Stomach smooth muscle (tissue), 2 donors: ENCODE data around the gene IL21R.

Experiments used
- H3K27ac ChIP-seq: one replicate; pipeline ENCODE4 v1.7.0; 2013; ENCODE audit warnings: mild to moderate bottlenecking, low read length, inconsistent platforms
- H3K27me3 ChIP-seq, 2 donors: one replicate each; pipeline ENCODE4 v1.7.0; 2013; ENCODE audit warnings: low read length in 2 of 2; ENCODE audit not compliant: insufficient read depth in 2 of 2, control insufficient read depth in 1 of 2
- H3K36me3 ChIP-seq, 2 donors: one replicate each; pipeline ENCODE4 v1.7.0; 2013; ENCODE audit warnings: low read length in 2 of 2; ENCODE audit not compliant: control insufficient read depth in 2 of 2, insufficient read depth in 2 of 2
- H3K4me1 ChIP-seq: one replicate; pipeline ENCODE4 v1.7.0; 2013; ENCODE audit warnings: low read length; ENCODE audit not compliant: control insufficient read depth, insufficient read depth
- H3K4me3 ChIP-seq, 2 donors: one replicate each; pipeline ENCODE4 v1.7.0; 2013; ENCODE audit warnings: low read length in 2 of 2
- H3K9ac ChIP-seq, 2 donors: one replicate each; pipeline ENCODE4 v1.7.0; 2013; ENCODE audit warnings: low read length in 2 of 2, mild to moderate bottlenecking in 1 of 2
- H3K9me3 ChIP-seq, 2 donors: one replicate each; pipeline ENCODE4 v1.7.0; 2013; ENCODE audit warnings: low read length in 2 of 2; ENCODE audit not compliant: control insufficient read depth in 2 of 2
- donor health status: healthy.
- donor health status: Pancreatic carcinoma.

IL21R gene

GRCh38 chr16:27495191-27495590, 93.2 kb downstream of the IL21R start:
- Histone ChIP-seq H3K36me3 (peaks cover 50 to 78% of the 10 kb centered on the region in 2 donors), H3K9ac (no peak overlapping the region), H3K9me3 (no peaks in the 10 kb centered on the region), H3K27ac (no peak overlapping the region), H3K4me1 (peaks cover 3% of the 10 kb centered on the region), H3K27me3 (no peaks in the 10 kb centered on the region), H3K4me3 (no peak overlapping the region)

DNA sequence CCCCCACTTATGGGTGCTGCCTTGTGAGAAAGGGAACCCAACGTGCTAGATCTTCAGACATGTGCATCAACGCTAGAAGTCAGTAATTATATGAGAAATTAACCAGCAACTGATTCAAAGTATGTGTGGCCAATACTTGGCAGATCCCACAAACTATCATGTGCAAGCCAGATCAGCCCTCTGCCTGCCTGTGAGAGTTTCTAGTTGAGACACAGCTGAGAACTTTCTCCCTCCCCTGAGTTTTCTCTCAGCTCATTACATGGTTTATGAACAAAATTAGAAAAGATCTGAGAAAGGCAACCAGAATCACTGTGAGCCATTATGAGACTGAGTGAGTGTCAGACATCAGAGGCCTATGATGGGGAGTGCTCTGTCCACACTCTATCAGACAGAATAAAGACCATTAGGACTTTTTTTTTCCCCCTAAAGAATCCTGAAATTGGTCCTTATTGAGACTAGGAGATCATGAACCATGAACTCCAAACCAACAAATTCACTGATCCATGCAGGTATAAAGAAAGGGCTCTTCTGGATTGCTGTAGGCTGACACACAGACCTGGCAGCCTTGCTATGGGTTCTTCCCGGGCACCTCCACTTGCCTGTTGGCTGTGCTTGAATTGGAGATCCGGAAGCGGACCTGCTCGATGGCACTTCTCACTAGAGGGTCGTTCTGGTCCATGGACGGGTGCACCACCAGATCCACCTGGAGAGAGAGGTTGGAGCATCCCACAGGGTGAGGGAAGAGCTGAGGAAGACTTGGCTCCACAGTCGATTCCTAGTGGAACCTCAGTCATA, 96.3 kb downstream of the IL21R start:
- Histone ChIP-seq H3K36me3 (peaks cover 58 to 75% of the 10 kb centered on the region in 2 donors), H3K4me3 (no peak overlapping the region), H3K27ac (no peak overlapping the region)

GRCh38 chr16:27498916-27499658, 97.1 kb downstream of the IL21R start:
- Histone ChIP-seq H3K4me1 (peaks cover 3% of the 10 kb centered on the region), H3K27me3 (no peaks in the 10 kb centered on the region), H3K27ac (no peak overlapping the region), H3K4me3 (no peak overlapping the region), H3K9ac (no peak overlapping the region), H3K36me3 (peaks cover 66 to 82% of the 10 kb centered on the region in 2 donors), H3K9me3 (no peaks in the 10 kb centered on the region)

More for the DNA sequence above, 96.3 kb downstream of the IL21R start:
- Histone ChIP-seq H3K9ac (no peak overlapping the region), H3K9me3 (no peaks in the 10 kb centered on the region), H3K27me3 (no peaks in the 10 kb centered on the region), H3K4me1 (peaks cover 3% of the 10 kb centered on the region)

DNA sequence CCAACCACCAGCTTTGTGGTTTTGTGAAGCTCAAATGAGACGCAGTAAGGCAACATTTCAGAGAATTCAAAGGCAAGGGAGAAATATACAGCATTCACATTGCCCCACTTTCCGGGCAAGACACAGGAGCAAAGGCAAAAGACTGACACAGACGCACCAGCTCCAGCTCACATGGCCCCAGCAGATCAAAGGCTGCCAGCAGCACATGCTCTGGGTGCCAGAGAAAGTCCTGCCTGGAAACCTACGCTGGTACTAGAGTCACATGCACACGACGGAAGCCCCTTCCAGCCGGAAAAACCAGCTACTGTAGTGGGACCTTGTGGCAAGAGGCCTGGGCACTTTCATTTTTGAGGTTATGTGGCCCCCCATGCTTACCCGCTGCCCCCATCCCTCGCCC, 97.7 kb downstream of the IL21R start:
- Histone ChIP-seq H3K27ac (no peak overlapping the region), H3K36me3 (peaks cover 66 to 83% of the 10 kb centered on the region in 2 donors), H3K4me3 (no peak overlapping the region), H3K9ac (no peak overlapping the region), H3K4me1 (peaks cover 3% of the 10 kb centered on the region), H3K27me3 (no peaks in the 10 kb centered on the region), H3K9me3 (no peaks in the 10 kb centered on the region)

DNA sequence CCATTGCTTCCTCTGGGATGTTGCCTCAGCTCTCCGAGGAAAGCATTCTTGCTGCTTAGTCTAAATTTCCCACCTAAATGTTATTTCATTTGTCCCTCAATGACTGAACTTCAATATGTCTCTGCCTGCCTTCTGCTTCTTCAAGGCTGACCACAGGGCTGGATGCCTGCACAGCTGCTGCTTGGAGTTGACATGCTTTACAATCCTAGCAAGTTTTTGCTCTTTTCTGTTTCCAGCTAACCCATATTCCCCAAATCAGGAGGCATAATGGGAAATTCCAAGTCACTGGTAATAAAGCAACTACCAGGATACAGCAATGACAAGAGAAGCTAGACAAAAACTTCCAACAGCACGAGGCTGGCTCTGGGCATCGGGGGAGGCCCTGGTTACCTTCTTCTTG, 98.8 kb downstream of the IL21R start:
- Histone ChIP-seq H3K9me3 (no peaks in the 10 kb centered on the region), H3K36me3 (peaks cover 73 to 85% of the 10 kb centered on the region in 2 donors), H3K27ac (no peak overlapping the region), H3K27me3 (no peaks in the 10 kb centered on the region), H3K4me1 (peaks cover 1% of the 10 kb centered on the region), H3K9ac (no peak overlapping the region), H3K4me3 (no peak overlapping the region)
